Measurements from ENCODE around the gene SSBP4.

DNA sequence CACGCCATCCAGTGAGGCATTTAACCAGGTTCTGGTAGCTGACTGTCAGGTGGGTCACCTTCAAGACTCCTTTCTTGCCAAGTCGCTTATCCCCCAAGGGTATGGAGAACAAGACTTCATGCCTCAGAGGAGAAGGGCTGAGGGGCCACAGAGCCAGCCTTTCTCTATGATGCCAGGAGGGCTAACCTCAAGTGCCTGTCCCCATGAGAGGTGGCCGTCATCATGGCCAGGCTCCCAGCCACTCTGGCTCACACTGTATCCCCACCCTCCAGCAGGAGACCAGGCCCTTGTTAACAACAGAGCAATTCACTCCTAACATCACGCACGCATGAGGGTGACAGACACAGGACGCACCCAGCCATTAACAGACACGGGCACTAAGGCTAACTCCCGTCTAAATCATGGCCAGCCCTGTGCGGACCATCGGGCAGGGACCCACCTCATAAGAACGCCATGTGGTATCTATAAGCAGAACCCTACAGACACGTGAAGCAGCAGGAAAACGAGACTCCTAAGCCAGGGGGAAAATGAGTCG, 57.4 kb downstream of the SSBP4 start:
- TF ChIP-seq, protein P1, sequence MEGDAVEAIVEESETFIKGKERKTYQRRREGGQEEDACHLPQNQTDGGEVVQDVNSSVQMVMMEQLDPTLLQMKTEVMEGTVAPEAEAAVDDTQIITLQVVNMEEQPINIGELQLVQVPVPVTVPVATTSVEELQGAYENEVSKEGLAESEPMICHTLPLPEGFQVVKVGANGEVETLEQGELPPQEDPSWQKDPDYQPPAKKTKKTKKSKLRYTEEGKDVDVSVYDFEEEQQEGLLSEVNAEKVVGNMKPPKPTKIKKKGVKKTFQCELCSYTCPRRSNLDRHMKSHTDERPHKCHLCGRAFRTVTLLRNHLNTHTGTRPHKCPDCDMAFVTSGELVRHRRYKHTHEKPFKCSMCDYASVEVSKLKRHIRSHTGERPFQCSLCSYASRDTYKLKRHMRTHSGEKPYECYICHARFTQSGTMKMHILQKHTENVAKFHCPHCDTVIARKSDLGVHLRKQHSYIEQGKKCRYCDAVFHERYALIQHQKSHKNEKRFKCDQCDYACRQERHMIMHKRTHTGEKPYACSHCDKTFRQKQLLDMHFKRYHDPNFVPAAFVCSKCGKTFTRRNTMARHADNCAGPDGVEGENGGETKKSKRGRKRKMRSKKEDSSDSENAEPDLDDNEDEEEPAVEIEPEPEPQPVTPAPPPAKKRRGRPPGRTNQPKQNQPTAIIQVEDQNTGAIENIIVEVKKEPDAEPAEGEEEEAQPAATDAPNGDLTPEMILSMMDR (IDR thresholded peaks at IDR 0.05), result no peak
- no peak for TF ChIP-seq EZH2 (IDR thresholded peaks at IDR 0.05; ENCODE audit: borderline replicate concordance, insufficient read depth, low read depth, low read length, poor library complexity, severe bottlenecking)
